Midbrain (tissue), 1 donor: ENCODE data around the gene SH3RF1.

ENCODE experiments used
- DNase-seq: peaks from one replicate; lab custom pipeline; 2025; lab: John Stamatoyannopoulos, UW

Gene SH3RF1

DNA sequence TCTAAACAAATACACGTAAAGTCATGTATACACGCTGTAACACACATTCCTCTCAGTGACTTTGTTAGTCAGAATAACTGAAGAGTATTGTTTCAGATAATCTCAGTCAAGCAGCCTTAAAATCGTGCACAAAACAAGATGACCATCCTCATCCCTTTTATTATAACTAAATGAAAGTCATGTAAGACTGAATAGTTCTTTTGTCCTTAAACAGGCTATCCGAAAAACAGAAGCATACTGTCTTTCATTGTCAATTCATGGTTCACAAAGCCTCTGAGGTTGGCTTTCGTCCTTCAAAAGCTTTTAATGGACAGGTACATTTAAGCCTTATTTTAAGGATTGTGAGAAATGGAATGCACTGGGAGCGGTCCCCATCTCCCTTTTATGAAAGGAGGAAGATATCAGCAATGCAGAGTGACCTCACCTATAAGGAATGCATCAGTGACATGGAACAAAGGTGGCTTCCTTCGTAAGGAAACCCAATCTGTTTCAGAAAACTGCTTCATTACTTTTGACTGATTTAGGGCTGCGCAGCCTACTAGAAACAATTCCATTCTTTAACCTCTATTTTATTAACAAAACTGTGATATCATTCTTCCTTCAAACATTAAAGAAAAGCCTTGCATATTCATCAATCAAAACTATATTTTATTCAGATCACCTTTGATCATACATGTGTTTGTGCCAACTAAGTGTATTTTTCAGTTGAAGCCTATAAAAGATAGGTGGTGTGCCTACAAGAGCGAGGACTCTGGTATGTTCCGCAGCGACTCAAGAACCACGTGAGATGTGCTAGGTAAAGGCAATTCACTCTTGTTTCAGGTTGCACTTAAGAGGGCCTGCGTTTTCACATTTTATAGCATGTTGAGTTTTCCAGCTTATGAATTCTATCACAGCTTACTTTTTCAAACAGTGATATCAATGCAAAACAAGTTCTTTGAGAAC lies 19.2 kb downstream of the SH3RF1 start:
- no peak for DNase-seq

DNA sequence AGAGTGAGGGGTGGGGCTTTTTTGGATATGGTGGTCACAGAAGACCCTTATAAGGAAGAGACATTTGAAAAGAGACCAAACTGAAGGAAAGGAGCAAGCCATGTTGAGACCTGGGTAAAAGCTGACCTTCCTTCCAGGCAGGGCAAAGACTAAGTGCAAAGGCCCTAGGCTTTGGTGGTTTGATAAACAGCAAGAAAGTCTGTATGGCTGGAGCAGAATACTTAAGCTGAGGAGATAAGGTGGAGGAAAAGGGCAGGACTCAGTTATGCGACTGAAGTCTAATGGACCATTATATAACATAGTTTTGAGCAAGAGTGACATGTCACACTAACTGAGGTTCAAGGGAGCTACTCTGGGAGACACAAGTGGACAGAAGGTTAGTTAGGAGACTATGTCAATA lies 20.0 kb downstream of the SH3RF1 start:
- no peak for DNase-seq

DNA sequence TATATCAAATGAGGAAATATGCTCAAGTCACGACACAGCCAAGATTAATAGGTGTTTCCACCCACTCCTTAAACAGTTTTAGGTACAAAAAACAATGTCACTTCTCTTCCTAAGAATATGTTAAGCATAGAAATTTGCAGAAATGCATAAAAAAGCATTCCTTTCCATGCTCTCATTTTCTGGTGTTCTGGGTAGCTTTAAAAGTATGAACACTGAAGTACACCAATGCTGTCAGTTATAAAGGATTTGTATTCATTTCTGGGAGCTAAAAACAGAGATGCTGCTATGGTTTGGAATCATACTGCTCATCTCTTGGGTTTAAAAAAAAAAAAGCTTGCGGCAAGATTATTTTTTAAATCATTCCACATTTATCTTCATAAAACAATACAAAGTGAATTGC lies 20.8 kb downstream of the SH3RF1 start:
- no peak for DNase-seq

DNA sequence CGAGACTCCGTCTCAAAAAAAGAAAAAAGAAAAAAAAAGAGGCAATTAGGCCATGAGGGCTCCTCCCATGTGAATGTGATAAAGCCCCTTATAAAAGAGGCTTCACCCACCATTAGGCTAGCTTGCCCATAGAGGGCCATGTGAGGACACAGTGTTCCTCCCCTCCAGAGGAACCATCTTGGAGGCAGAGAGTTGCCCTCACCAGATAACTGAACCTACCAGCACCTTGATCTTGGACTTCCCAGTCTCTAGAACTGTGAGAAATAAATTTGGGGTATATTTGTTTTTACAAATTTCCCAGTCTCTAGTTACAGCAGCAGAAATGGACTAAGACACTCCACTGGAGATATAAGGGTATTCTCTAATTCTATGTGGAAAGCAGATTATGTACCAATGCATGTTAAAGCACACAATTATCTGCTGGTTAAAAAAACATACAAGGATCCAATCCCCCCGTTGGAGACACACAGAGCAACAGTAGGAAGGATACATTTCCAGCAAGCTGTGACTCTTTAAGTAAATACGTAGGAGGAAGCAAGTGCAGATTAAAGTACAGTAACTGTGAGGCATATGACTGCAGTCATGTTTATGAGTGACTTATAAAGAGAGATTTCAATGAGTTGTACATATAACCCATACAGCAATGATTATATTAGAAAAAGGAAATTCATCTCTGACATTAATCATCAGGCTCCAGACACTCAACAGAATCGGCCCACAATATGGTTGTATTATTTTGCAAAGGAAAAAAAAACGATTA lies 21.4 kb downstream of the SH3RF1 start:
- no peak for DNase-seq

DNA sequence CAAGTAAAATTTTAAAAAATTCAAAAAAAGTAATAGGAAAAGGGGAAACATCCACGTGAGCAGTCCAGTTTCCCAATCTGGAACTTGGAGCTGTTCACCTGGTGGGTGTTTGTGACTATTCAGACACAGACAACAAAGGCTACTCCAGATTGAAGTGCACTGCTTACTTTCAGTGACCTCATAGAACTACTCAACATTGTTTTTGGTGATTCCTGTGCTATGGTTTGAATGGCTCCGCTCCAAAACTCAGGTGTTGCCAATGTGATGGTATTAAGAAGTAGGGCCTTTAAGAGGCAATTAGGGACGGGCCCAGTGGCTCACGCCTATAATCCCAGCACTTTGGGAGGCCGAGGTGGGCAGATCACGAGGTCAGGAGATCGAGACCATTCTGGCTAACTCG lies 22.1 kb downstream of the SH3RF1 start:
- no peak for DNase-seq

DNA sequence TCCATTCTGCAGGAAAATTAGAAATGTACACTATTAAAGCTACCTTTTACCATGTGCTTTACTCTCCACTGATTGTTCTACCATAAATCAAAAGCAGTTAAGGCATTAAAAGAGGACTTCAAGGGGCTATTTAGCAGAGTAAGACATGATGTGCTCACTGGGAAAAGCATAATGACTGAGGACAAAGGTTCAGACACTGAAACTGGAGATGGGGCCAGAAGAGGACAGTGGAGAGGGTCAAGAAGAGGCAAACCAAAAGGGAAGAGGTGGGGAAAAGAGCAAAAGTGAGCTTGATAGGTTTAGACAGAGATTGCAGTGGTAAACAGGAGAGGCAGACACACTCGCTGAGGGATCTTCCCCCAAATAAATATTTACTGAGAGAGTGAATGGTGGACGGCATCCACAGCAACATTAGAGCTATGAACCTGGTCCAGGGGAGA lies 23.8 kb downstream of the SH3RF1 start:
- no peak for DNase-seq

DNA sequence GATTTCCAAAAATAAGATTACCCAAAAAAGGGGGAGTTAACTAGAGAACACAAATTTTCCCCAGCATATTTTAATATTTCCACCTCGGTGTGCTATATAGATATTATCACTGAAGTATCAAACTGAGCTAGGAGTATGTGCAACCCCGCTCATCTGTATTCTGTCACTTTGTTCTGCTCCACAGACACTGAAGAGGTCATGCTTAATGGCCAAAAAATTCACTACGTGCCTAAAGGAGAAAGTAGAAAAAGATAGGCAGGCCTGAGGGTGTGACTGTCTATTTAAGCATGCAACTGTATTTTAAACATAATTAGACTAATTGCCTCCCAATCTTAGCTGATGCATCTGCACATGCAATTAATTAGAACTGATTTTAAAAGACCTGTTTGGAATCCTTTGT lies 24.5 kb downstream of the SH3RF1 start:
- DNase-seq: no peak

DNA sequence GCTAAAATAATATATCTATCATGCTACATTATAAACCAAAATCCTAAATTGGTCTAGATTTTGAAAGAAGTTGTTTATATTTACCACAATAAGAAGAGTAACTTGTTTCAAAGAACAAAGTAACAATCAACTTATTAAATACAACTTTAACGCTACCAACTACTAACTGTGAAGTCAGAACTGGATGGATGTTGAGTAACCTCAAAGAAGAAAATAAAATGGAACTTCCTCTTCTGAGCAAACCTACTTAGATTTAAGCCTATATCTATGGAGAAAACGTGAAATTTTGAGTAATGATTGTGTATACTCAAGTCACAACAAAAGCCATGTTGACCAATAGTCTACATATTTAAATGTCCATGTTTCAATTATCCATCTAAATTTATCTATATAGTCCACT lies 25.7 kb downstream of the SH3RF1 start:
- DNase-seq: no peak

DNA sequence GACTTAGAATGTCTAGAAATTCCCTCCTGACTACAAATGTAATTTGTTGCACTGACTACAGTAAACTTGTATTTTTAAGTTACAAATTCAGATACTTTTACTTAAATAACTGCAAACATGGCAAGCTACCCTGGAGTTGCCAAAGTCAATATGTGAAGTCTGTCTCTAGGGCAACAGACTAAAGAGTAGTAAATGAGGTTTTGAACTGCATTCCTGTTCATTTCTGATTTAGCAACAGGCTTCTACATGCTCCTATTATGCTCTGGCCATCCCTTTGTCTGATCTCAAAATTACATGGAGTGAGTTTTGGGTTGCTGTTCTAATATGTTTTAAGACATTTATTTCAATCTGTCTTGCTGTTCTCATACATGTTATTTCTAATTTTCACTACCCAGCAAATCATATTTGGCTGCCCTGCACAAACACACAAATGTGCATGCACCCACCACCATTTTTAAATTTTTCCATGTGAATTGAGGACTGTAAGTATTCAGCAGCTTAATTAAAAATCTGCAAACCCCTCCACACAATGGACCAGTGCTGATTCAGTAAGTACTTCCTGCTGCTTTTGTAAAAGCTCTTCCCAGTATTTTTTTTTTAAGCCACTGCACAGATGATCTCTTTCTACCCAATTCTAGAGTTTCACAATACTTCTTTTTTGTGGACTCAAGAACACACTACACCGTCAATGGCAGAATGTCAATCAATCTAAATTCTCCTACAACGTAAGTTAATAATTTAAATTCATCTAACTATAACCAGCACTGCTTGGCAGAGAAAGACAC lies 26.7 kb downstream of the SH3RF1 start:
- no peak for DNase-seq

DNA sequence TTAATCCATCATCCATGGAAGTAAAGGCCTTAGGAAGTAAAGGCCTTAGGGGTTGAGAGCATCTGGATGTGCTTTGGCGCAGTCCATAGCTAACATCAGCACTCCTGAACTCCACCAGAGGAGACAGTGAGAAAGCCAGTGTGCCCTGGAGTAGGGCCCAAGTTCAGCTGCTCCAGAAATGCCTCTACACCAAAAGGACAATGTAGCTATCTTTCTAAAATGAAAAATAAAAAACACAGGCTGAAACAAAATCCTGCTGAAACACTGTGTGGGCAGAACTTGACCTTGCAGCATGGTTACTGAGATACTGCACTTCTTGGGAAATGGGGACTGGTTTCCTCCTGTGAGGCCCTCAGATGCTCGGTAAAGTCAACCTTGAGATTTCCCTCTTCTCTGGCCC lies 29.3 kb downstream of the SH3RF1 start:
- DNase-seq: no peak

DNA sequence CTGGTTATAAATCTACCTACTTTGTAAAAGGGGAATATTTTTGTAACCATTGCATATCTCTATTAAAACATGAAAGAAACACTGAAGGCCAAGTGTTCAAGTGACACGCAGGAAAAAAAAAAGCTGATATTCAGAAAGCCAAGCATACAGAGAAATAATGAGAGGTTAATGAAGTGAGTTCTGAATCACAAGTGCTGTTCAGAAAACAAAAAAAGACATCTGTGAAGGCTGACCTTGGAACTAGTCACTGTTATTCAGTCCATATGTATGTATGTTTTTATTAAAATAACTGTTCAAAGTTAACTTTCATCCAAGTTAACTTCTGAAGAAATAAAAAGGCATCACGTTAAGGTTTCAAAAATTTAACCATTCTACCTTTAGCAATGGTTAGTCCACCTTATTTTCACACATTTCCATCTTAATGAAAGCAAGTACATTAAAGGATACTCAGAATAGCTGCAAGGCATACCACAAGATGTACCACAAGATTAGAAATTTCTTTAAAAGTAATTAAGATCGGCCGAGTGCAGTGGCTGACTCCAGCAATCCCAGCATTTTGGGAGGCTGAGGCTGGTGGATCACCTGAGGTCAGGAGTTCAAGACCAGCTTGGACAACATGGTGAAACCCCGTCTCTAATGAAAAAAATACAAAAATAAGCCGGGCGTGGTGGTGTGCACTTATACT lies 31.4 kb downstream of the SH3RF1 start:
- no peak for DNase-seq

DNA sequence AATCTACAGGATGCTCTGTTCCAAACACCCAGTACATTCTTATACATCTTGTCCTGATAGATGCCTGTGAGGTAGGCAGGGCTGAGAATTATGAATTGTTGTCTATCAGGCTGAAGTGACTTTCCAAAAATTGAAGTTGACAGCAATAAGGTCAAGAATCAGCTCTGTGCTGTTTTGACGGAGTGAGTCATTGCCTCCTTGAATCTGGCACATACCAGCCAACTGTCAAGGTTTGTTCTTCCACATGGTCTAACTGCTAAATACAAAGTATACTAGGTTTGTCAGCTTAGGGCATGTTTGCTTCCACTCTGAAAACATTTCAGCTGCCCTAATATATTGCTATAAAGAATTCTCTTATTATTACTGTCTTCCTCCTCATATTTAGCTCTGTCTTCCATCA lies 32.3 kb downstream of the SH3RF1 start:
- DNase-seq: no peak

DNA sequence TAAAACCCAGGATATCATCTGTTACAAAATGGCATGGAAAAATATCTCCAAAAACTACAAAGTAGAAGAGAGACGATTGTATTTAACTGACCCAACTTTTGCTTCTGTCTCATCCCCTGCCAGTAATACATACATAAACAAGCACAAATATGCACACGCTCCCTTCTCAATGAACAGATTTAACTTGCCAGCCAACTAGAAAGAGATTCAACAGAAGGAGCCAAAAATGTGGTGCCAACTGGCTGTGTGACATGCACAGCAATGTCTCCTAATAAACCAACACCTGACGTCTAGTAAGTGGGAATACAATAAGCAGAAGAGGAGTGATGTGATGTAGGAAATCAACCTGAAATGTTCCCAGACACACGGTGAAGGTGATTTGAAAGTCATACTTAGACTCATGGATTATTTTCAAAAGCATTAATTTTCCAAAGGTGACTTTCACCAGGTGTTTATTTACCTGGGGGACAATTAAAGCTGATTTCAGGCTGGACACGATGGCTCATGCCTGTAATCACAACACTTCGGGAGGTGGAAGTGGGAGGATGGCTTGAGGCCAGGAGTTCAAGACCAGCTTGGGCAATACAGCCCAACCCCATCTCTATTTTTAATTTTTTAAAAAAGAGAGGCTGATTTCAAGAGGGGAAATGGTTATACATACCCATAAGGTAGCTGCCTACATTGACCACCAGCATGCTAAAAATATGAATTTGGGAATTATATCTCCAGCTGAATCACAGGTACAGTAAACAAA lies 33.7 kb downstream of the SH3RF1 start:
- DNase-seq: peak; percentile 42

DNA sequence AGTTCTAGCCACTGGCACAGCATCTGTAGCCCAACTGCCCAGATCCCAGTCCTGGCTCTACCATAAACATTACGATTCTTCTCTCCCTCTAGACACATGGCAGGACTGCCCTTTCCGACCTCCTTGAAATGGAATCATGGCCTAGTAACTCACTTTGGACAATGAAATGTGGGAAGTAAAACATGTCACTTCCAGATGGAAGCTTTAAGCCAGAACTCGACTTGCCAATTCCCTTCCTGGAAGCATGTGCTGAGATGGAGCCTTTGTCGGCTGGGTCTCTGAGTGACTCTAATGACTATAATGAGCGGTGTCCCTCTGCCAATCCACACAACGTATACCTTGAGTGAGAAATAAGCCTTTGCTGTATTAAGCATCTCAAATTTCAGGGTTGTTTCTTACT lies 34.7 kb downstream of the SH3RF1 start:
- DNase-seq: no peak

DNA sequence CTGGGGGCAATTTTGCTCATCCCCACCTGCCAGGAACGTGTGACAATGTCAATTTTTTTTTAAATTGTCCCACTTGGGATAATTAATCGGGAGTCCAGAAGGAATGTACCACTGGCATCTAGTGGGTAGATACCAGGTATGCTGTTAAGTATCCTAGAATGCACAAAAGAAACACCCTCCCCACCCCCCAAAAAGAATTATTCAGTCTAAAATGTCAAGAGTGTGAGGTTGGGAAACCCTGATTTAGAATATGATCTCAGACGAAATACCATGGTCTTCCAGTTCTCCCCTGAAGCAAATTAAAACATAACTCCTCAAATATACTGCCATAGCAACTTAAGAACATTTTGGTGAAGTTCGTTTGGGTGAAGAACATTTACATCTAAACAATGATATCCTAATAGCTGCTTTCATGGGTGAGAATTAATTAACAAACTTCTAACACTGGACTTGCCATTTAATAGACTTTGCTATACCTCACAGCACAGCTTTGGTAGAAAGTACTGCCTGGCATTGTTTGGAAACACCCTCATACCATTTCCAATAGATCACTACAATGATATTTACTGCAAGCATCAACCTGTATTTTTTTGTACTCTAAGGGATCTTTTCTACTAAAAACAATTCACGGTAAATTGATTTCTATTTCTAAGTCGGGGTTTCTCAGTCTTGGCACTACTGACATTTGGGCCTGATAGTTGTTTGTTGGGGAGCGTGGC lies 36.5 kb downstream of the SH3RF1 start:
- no peak for DNase-seq

DNA sequence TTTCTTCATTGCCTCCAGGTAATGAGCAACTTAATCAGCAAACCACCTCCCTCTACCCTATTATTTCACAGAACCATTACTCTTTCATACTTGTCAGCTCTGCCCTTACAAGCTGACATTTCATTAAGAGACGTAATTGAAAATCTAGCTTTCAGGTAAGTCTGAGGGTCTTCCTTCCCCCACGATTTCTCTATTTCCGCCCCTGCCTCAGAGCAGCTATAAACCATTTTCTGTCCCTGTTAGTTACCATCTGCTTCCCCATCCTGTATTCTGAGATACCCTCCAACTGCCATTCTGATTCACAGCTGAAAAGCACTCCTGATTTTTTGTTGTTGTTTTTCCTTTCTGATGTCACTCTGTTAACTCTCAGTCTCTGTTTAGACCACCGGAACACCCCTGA lies 37.1 kb downstream of the SH3RF1 start:
- no peak for DNase-seq

DNA sequence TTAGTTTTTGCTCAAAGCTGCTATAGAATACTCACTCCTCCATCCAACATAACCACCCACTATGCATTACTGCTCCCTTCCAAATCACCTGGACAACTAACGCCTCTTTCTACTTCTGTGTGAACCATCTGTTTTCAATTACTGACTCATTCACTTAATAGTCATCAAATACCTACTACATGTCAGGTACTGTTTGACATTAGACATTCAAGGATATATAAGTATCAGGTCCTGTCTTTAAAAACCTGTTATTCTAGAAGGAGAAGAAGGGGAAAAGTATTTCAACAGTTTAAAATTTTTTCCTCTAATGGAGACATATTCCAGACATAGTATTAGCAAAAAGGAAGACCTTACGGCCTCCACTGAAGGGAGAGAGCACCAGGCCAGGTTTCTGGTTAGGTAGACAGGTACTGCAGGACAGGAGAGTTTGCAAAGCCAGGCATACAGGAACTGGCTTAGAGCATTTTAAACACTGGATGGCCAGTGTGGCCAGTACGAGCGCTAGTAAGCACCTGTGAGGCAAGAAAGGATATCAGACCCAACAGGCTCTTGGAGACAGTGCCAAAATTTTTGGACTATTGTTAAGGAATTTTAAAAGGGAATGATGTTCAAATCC lies 39.0 kb downstream of the SH3RF1 start:
- DNase-seq: no peak

DNA sequence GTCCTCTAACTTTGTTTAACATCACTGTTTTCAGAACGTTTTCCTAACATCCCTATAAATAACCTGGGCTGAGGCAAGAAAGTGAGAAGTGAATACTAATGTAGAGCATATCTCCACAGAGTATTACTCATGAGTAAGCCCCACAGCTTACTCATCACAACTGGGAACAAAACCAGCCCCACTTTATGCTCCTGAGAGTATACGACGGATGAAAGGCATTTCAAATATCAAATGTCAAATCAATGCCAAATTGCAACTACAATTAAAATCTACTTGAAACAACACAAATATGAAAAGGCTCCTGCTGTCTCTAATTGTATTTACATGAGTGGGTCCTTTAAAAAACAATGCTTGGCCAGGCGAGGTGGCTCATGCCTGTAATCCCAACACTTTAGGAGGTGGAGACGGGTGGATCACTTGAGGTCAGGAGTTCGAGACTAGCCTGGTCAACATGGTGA lies 41.2 kb downstream of the SH3RF1 start:
- DNase-seq: no peak

DNA sequence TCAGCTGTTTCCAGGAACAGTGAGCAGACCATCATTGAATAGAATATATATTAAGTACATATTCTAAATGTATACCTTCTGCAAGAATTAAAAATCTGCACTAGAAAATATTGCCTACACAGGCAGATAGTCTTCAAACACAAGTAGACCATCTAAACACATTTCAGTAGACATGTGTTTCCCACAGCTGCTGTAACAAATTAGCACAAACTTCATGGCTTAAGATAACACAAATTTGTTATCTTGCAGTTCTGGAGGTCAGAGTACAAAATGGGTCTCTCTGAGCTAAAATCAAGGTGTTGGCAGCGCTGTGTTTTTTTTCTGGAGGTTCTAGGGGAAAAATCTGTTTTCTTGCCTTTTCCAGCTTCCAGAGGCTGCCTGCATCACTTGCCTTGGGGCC lies 42.7 kb downstream of the SH3RF1 start:
- DNase-seq: no peak

DNA sequence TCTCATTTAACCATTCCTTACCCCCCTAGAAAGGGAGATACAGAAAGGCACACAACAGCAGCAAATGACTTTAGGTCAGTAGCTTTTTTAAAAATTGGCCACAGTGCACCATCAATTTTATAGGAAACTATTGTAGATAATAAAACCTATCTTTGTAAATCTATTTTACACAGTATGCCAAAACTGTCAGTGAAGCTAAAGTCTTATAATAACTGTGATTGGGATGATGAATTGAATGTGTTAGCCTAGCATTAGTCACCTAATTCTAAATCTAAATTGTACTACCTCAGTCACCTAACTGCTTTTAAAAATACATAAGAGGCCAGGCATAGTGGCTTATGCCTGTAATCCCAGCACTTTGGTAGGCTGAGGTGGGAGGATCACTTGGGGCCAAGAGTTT lies 44.2 kb downstream of the SH3RF1 start:
- no peak for DNase-seq
